NCI-H510A (cell line): ENCODE data around the gene ZBTB20.

Experiments used
- DNase-seq: peaks from one replicate; lab custom pipeline; 2025; lab: John Stamatoyannopoulos, UW

The ZBTB20 gene

GRCh38 chr3:114440700-114441099 lies 706.4 kb downstream of the ZBTB20 start:
- no peak for DNase-seq

GRCh38 chr3:114439284-114439683 lies 707.8 kb downstream of the ZBTB20 start:
- DNase-seq: no peak

- no peak for DNase-seq
Measured at GRCh38 chr3:114437897-114438296, 709.2 kb downstream of the ZBTB20 start.

GRCh38 chr3:114436182-114436581 lies 710.9 kb downstream of the ZBTB20 start:
- DNase-seq: no peak

- DNase-seq: no peak
Measured at GRCh38 chr3:114435386-114436115, 711.5 kb downstream of the ZBTB20 start.

GRCh38 chr3:114432310-114432709 lies 714.8 kb downstream of the ZBTB20 start:
- DNase-seq: no peak

GRCh38 chr3:114428044-114428595 lies 719.0 kb downstream of the ZBTB20 start:
- no peak for DNase-seq

GRCh38 chr3:114427285-114428043 lies 719.6 kb downstream of the ZBTB20 start:
- DNase-seq: no peak

- DNase-seq: no peak
Measured at GRCh38 chr3:114424337-114424736, 722.8 kb downstream of the ZBTB20 start.

- DNase-seq: no peak
Measured at GRCh38 chr3:114421204-114421603, 725.9 kb downstream of the ZBTB20 start.

- DNase-seq: no peak
Measured at GRCh38 chr3:114420072-114420471, 727.0 kb downstream of the ZBTB20 start.

GRCh38 chr3:114418724-114419543 lies 728.2 kb downstream of the ZBTB20 start:
- no peak for DNase-seq

GRCh38 chr3:114418107-114418506 lies 729.0 kb downstream of the ZBTB20 start:
- no peak for DNase-seq

GRCh38 chr3:114417675-114418074 lies 729.4 kb downstream of the ZBTB20 start:
- DNase-seq: no peak

GRCh38 chr3:114417265-114417664 lies 729.8 kb downstream of the ZBTB20 start:
- DNase-seq: no peak

GRCh38 chr3:114411811-114412803 lies 735.0 kb downstream of the ZBTB20 start:
- no peak for DNase-seq

GRCh38 chr3:114411190-114411668 lies 735.9 kb downstream of the ZBTB20 start:
- no peak for DNase-seq

GRCh38 chr3:114408736-114409670 lies 738.1 kb downstream of the ZBTB20 start:
- no peak for DNase-seq

GRCh38 chr3:114406922-114407321 lies 740.2 kb downstream of the ZBTB20 start:
- DNase-seq: no peak

- DNase-seq: no peak
Measured at GRCh38 chr3:114406286-114406685, 740.8 kb downstream of the ZBTB20 start.
